Karpas-422 (cell line): ENCODE results near the gene UCHL3. TPM values are rescaled to one million over a fixed set of nuclear protein-coding genes. Genes with fewer than 3 reads are reported as not detected.

Experiments
- DNase-seq: peaks from one replicate; pipeline ENCODE4 v3.0.0-alpha.2; 2015
- H2AFZ ChIP-seq: fragments of 200-600 bp; sonication (generic); 2 replicates; pipeline ENCODE4 v1.6.1; 2014; ENCODE audit warnings: antibody characterized with exemption, low read length, mixed read lengths
- H3K27ac ChIP-seq: fragments of 200-600 bp; sonication (generic); 2 replicates; pipeline ENCODE4 v1.5.1; 2014; ENCODE audit warnings: mild to moderate bottlenecking, low read length, moderate library complexity
- H3K27me3 ChIP-seq: fragments of 200-600 bp; sonication (generic); 2 replicates; pipeline ENCODE4 v1.6.1; 2014; ENCODE audit warnings: low read length, mixed read lengths
- H3K36me3 ChIP-seq: fragments of 200-600 bp; sonication (generic); 2 replicates; pipeline ENCODE4 v1.6.1; 2014; ENCODE audit warnings: low read length, mixed read lengths; ENCODE audit not compliant: insufficient read depth
- H3K4me1 ChIP-seq: fragments of 200-600 bp; sonication (generic); 2 replicates; pipeline ENCODE4 v1.6.1; 2014; ENCODE audit warnings: mild to moderate bottlenecking, low read length, mixed read lengths
- H3K4me2 ChIP-seq: fragments of 200-600 bp; sonication (generic); 2 replicates; pipeline ENCODE4 v1.6.1; 2014; ENCODE audit warnings: low read length, low read depth, mild to moderate bottlenecking; ENCODE audit not compliant: poor library complexity, severe bottlenecking
- H3K4me3 ChIP-seq: fragments of 200-600 bp; sonication (generic); 2 replicates; pipeline ENCODE4 v1.5.1; 2014; ENCODE audit warnings: mild to moderate bottlenecking, antibody characterized with exemption, low read length, mixed read lengths
- H3K79me2 ChIP-seq: fragments of 200-600 bp; sonication (generic); 2 replicates; pipeline ENCODE4 v1.6.1; 2014; ENCODE audit warnings: mild to moderate bottlenecking, low read length, mixed read lengths
- H3K9ac ChIP-seq: fragments of 200-600 bp; sonication (generic); 2 replicates; pipeline ENCODE4 v1.6.0; 2014; ENCODE audit warnings: low read length
- H3K9me2 ChIP-seq: fragments of 200-600 bp; sonication (generic), shearing (Covaris generic); replicated peaks from 2 replicates; pipeline ENCODE4 v1.6.0; 2014; ENCODE audit warnings: mild to moderate bottlenecking, low read length, moderate library complexity; ENCODE audit not compliant: insufficient read depth
- H3K9me3 ChIP-seq: fragments of 300-700, 200-600 bp; sonication (generic); 2 replicates; pipeline ENCODE4 v1.6.1; 2014; ENCODE audit warnings: low read length, mixed read lengths
- H4K20me1 ChIP-seq: fragments of 200-600 bp; sonication (generic); 2 replicates; pipeline ENCODE4 v1.6.1; 2014; ENCODE audit warnings: mild to moderate bottlenecking, antibody characterized with exemption, low read length, low read depth; ENCODE audit not compliant: insufficient read depth
- total RNA-seq: library from RNA; depleted of rRNA; stranded (reverse); fragments of >200 nt; shearing (Covaris generic); gene quantifications from 2 replicates; pipeline ENCODE4 v1.2.3, GENCODE V29; 2014; ENCODE audit warnings: low replicate concordance

The UCHL3 gene
- total RNA-seq, 1 experiment from 2014 or later, result 84.8 TPM

DNA sequence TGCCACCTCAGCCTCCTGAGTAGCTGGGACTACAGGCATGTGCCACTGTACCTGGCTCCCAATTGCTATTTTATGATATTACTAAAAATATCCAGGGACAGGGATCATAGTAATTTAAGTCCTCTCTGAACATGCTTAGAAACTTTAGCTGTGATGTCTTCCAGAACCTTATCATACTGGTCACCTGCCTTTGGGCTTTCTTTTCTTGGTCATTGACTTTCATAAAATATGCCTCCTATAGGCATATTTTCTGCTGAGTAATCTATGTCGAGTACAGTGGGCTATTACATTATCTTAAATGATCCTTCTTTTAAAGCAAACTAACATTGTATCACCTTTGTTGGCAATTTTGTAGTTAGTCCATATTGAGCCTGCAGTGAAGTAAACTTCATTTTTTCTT, 6.2 kb downstream of the UCHL3 start:
- Histone ChIP-seq H3K4me2 (no peak overlapping the region), H2AFZ (no peak overlapping the region), H3K4me1 (peaks cover 41% of the 10 kb centered on the region), H3K27me3 (no peaks in the 10 kb centered on the region), H3K9me2 (no peaks in the 10 kb centered on the region), H3K79me2 (peaks cover 96% of the 10 kb centered on the region), H4K20me1 (no peaks in the 10 kb centered on the region), H3K36me3 (peaks cover 41% of the 10 kb centered on the region), H3K9ac (no peak overlapping the region), H3K9me3 (no peaks in the 10 kb centered on the region), H3K4me3 (no peak overlapping the region), H3K27ac (no peak overlapping the region)
- no peak for DNase-seq

DNA sequence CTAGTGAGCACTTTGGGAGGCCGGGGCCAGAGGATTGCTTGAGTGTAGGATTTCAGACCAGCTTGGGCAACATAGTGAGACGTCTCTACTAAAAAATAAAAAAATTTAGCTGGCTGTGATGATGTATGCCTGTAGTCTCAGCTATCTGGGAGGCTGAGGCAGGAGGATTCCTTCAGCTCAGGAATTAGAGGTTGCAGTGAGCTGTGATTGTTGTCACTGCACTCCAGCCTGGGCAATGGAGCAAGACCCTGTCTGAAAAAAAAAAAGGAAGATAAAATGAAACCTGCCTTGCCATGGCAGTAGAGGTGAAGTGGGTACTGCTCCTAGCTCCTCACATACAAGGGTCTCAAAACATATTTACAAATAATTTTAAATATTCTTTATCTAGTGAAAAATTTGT, 7.4 kb downstream of the UCHL3 start:
- Histone ChIP-seq H3K9me3 (no peaks in the 10 kb centered on the region), H3K4me2 (no peak overlapping the region), H2AFZ (no peak overlapping the region), H3K79me2 (peaks cover 93% of the 10 kb centered on the region), H3K4me3 (no peak overlapping the region), H3K27ac (no peak overlapping the region), H4K20me1 (no peaks in the 10 kb centered on the region), H3K4me1 (peaks cover 29% of the 10 kb centered on the region), H3K36me3 (peaks cover 38% of the 10 kb centered on the region), H3K9ac (no peak overlapping the region), H3K9me2 (no peaks in the 10 kb centered on the region), H3K27me3 (no peaks in the 10 kb centered on the region)
- DNase-seq, result no peak

DNA sequence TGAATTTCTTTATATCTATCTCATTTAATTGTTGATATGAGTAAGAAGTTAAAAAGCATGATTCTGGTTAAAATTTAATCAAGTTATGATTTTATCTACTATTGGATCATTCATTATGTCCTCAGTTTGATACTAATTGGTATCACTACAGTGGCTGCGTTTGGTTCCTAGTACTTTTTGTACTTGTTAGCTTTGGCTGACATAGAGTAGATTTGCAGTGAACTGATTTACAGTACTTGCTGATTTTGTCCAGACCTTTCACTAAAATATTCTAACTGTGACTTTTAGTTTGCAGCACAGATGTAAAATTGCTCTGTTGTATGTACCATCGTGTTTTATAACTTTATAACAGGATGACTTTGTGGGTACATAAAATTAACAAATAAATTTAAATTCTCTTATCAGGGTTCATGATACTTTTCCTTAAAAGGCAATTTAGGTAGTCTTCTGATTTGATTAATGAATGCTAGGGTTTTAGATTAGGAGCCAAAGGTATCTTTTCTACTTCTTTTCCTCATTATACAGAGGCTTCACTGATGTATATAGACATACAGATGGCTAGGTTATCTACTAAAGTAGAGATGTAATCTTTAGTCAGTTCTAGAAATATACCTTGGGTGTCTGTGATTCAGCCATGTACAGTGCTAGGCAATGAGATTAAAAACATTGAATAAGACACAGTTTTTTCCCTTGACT, 8.7 kb downstream of the UCHL3 start:
- H3K79me2 ChIP-seq, result peaks cover 91% of the 10 kb centered on the region
- no peak overlapping the region for H3K4me3 ChIP-seq
- no peak overlapping the region for H3K4me2 ChIP-seq
- H3K27ac ChIP-seq, result no peak overlapping the region
- H3K9me3 ChIP-seq, result no peaks in the 10 kb centered on the region
- H3K9ac ChIP-seq, result no peak overlapping the region
- no peaks in the 10 kb centered on the region for H3K9me2 ChIP-seq
- H3K27me3 ChIP-seq, result no peaks in the 10 kb centered on the region
- no peak overlapping the region for H2AFZ ChIP-seq
- H3K4me1 ChIP-seq, result peaks cover 17% of the 10 kb centered on the region
- H4K20me1 ChIP-seq, result no peaks in the 10 kb centered on the region
- peaks cover 39% of the 10 kb centered on the region for H3K36me3 ChIP-seq
- DNase-seq, result no peak

DNA sequence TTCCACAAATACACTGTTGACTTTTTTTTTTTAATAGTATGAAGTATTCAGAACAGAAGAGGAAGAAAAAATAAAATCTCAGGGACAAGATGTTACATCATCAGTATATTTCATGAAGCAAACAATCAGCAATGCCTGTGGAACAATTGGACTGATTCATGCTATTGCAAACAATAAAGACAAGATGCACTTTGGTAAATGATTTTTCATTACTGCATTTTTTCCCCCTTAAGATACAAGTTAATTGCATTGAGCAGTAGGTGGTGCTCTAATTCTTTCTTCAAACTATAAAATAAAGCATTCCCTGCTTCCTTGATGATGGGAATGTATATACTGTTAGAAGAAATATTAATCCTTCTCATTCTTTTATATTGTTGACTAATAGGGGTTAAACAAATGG, 17.1 kb downstream of the UCHL3 start:
- Histone ChIP-seq H3K27ac (no peak overlapping the region), H3K27me3 (no peaks in the 10 kb centered on the region), H4K20me1 (no peaks in the 10 kb centered on the region), H3K9me2 (no peaks in the 10 kb centered on the region), H3K9me3 (no peaks in the 10 kb centered on the region), H3K4me2 (no peak overlapping the region), H3K4me1 (no peaks in the 10 kb centered on the region), H3K79me2 (peaks cover 61% of the 10 kb centered on the region), H3K9ac (no peak overlapping the region), H3K36me3 (peaks cover 67% of the 10 kb centered on the region), H2AFZ (no peak overlapping the region), H3K4me3 (no peak overlapping the region)
- no peak for DNase-seq

DNA sequence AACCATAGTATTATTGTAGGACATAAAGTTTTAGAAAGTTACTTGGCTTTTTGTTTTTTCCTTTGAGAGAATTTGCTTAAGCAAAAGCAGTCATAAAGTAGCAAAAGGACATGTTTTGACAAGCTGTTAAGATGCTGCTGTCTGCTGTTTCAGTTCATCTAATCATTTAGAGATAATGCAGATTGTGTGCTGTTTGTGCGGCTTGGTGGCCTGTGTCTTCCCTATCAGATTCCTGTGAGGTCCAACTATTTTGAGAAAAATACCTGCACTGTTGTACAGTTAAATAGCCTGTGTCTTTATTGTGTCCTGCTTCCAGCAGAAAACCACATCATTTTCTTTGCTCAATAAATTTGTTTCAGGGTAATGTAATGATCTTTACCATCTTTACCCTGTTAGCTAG, 20.0 kb downstream of the UCHL3 start:
- peaks cover 62% of the 10 kb centered on the region for H3K79me2 ChIP-seq

DNA sequence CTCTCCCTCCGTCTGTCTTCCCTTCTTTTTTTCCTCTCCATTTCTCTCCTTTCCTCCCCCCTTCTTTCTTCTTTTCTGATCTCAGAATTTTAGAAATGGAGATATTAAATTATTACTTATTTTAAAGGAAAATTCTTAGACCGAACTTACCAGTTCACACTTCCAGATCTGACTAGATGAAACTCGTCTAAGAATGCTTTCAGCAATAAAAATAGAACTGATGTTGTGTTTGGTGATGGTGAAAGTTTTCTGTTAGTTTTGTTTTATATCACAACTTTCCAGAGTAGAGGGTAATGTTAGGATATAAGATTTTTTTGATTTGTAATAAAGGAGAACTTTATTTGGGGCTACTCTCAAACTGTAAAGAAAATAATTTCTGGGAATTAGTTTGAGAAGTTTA, 29.9 kb downstream of the UCHL3 start:
- Histone ChIP-seq H3K79me2 (peaks cover 85% of the 10 kb centered on the region), H4K20me1 (no peaks in the 10 kb centered on the region), H3K9me3 (peaks cover 3% of the 10 kb centered on the region; the same call in 1 of the 2 replicates), H3K4me1 (no peaks in the 10 kb centered on the region), H3K27ac (no peak overlapping the region), H3K4me3 (no peak overlapping the region), H2AFZ (no peak overlapping the region), H3K9me2 (no peaks in the 10 kb centered on the region), H3K4me2 (no peak overlapping the region), H3K36me3 (peaks cover 81% of the 10 kb centered on the region), H3K27me3 (no peaks in the 10 kb centered on the region), H3K9ac (no peak overlapping the region)
- no peak for DNase-seq

More for the DNA sequence above, 20.0 kb downstream of the UCHL3 start:
- Histone ChIP-seq H3K4me3 (no peak overlapping the region), H3K36me3 (peaks cover 79% of the 10 kb centered on the region), H3K4me1 (no peaks in the 10 kb centered on the region), H3K9me2 (no peaks in the 10 kb centered on the region), H2AFZ (no peak overlapping the region), H3K27me3 (no peaks in the 10 kb centered on the region), H4K20me1 (no peaks in the 10 kb centered on the region), H3K9ac (no peak overlapping the region), H3K27ac (no peak overlapping the region), H3K4me2 (no peak overlapping the region), H3K9me3 (no peaks in the 10 kb centered on the region)
- no peak for DNase-seq

DNA sequence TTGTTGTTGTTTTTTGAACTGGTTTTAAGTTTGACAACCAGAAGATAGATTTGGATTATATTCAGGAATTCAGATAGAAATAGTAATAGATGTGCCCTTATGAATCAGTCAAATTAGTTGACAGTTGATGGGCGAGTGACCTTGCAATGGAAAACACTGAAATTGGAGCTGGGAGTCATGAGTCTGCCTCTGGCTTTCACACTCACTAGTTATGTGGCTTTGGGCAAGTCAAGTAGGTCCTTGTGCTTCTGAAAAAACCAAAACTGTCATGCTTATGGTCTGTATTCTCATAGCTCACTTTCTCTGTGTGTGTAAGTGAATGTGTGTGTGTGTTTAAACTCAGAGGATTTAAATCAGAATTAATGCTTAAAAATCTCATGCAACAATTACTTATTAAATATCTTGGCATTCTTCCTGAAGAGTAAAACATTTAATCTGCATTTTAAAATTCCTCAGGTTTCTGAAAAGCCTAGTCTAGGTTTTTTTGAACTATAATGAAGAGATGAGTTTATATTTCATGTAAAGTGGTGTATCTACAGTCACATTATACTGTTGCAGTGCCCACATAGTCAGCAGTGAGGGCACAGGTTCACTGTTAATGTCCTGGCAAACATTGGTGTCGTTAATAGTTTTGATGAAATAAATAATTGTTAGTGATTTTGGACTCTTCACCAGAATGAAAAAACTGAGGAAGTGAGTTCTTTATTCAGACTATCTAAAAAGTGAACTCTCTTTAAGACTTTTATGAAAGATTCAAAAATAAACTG, 32.5 kb downstream of the UCHL3 start:
- no peak overlapping the region for H3K27ac ChIP-seq
- H3K4me1 ChIP-seq, result no peaks in the 10 kb centered on the region
- H4K20me1 ChIP-seq, result no peaks in the 10 kb centered on the region
- peaks cover 3% of the 10 kb centered on the region; the same call in 1 of the 2 replicates for H3K9me3 ChIP-seq
- DNase-seq, result no peak
- peaks cover 68% of the 10 kb centered on the region for H3K79me2 ChIP-seq
- H3K27me3 ChIP-seq, result no peaks in the 10 kb centered on the region
- no peak overlapping the region for H2AFZ ChIP-seq
- H3K4me3 ChIP-seq, result no peak overlapping the region
- no peak overlapping the region for H3K9ac ChIP-seq
- peaks cover 74% of the 10 kb centered on the region for H3K36me3 ChIP-seq
- H3K4me2 ChIP-seq, result no peak overlapping the region
- H3K9me2 ChIP-seq, result no peaks in the 10 kb centered on the region

DNA sequence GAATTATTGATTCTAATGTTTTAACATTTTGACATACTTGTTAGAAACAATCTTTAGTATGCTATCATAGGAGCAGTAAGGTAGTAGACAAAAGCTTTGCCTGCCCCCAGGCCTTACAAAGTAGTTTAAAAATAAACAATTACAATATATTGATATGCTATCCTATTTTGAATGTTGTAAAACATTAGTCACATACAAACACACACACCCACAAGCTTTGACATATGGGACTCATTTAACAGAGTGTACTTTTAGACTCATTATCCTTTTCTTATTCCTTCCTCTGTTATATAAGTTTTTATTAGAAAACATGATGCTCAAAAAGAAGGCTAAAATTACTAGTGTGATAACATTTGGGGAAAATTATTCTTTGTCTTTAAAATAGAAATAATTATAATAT, 33.5 kb downstream of the UCHL3 start:
- H3K9ac ChIP-seq, result no peak overlapping the region
- H3K9me3 ChIP-seq, result peaks cover 3% of the 10 kb centered on the region; the same call in 1 of the 2 replicates
- DNase-seq, result no peak
- peaks cover 72% of the 10 kb centered on the region for H3K36me3 ChIP-seq
- no peaks in the 10 kb centered on the region for H3K4me1 ChIP-seq
- H3K4me3 ChIP-seq, result no peak overlapping the region
- no peaks in the 10 kb centered on the region for H3K9me2 ChIP-seq
- H3K27me3 ChIP-seq, result no peaks in the 10 kb centered on the region
- no peak overlapping the region for H2AFZ ChIP-seq
- H3K4me2 ChIP-seq, result no peak overlapping the region
- no peak overlapping the region for H3K27ac ChIP-seq
- no peaks in the 10 kb centered on the region for H4K20me1 ChIP-seq
- peaks cover 66% of the 10 kb centered on the region for H3K79me2 ChIP-seq
